ENCODE measurements around the gene CST8. TPM values are rescaled to one million over a fixed set of nuclear protein-coding genes. Genes with fewer than 3 reads are reported as not detected.

CST8 gene
- total RNA-seq, 1 donor from 2014 or later, result not detected

DNA sequence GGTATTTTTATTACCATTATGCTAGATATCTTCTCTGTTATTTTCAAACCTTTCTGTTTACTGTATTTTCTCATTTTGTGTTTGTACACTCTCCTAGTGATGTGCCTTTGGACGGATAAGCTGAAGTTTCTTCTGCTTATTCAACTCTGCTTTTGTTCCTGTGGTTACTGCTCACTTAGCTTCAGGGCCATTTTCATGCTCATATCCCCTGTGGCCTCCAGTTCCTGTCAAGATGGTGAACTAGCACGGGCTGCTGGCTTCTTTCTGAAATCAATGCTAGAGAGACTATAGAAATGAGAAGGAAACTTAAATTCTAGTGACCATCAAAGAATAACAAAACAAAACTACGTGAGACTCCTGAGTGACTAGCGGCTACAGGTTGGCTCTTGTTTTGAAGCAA lies 6.8 kb upstream of the CST8 start:
- Mint-ChIP-seq H3K4me3 (ENCODE audit: unreplicated experiment) (no peak overlapping the region), H3K9me3 (ENCODE audit: unreplicated experiment) (peaks cover 2% of the 10 kb centered on the region), H3K27me3 (ENCODE audit: unreplicated experiment) (peaks cover 1% of the 10 kb centered on the region), H3K27ac (ENCODE audit: unreplicated experiment) (no peak overlapping the region), H3K4me1 (ENCODE audit: low read depth, unreplicated experiment) (no peaks in the 10 kb centered on the region), H3K36me3 (ENCODE audit: unreplicated experiment) (peaks cover 5% of the 10 kb centered on the region)
- DNase-seq, result no peak
- TF ChIP-seq, protein P1, sequence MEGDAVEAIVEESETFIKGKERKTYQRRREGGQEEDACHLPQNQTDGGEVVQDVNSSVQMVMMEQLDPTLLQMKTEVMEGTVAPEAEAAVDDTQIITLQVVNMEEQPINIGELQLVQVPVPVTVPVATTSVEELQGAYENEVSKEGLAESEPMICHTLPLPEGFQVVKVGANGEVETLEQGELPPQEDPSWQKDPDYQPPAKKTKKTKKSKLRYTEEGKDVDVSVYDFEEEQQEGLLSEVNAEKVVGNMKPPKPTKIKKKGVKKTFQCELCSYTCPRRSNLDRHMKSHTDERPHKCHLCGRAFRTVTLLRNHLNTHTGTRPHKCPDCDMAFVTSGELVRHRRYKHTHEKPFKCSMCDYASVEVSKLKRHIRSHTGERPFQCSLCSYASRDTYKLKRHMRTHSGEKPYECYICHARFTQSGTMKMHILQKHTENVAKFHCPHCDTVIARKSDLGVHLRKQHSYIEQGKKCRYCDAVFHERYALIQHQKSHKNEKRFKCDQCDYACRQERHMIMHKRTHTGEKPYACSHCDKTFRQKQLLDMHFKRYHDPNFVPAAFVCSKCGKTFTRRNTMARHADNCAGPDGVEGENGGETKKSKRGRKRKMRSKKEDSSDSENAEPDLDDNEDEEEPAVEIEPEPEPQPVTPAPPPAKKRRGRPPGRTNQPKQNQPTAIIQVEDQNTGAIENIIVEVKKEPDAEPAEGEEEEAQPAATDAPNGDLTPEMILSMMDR (IDR thresholded peaks at IDR 0.05; ENCODE audit: partially characterized antibody, unreplicated experiment), result no peak

DNA sequence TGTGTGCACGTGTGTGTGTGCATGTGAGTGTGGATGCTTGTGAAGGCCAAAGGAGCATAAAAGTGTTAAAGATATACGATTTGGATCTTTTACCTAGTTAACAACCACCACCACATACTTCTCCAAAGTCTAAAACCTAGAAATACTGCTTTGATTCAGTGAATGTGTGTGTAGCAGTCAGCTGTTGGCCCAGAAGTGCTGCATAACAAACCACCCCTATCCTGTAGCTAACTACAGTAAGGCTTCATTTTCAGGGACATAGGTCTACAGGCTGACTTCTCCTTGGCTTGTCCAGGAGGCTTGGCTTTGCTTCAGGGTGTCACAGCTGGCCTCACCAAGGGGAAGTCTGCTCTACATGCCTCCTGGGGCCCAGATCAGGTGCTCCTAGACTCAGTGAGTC lies 2.4 kb upstream of the CST8 start:
- no peak overlapping the region for H3K4me3 Mint-ChIP-seq (ENCODE audit: unreplicated experiment)
- TF ChIP-seq, protein P1 (IDR thresholded peaks at IDR 0.05; ENCODE audit: partially characterized antibody, unreplicated experiment), result no peak
- H3K27ac Mint-ChIP-seq (ENCODE audit: unreplicated experiment), result no peak overlapping the region
- no peaks in the 10 kb centered on the region for H3K36me3 Mint-ChIP-seq (ENCODE audit: unreplicated experiment)
- H3K9me3 Mint-ChIP-seq (ENCODE audit: unreplicated experiment), result no peaks in the 10 kb centered on the region
- H3K4me1 Mint-ChIP-seq (ENCODE audit: low read depth, unreplicated experiment), result no peaks in the 10 kb centered on the region
- peaks cover 1% of the 10 kb centered on the region for H3K27me3 Mint-ChIP-seq (ENCODE audit: unreplicated experiment)
- DNase-seq, result no peak

DNA sequence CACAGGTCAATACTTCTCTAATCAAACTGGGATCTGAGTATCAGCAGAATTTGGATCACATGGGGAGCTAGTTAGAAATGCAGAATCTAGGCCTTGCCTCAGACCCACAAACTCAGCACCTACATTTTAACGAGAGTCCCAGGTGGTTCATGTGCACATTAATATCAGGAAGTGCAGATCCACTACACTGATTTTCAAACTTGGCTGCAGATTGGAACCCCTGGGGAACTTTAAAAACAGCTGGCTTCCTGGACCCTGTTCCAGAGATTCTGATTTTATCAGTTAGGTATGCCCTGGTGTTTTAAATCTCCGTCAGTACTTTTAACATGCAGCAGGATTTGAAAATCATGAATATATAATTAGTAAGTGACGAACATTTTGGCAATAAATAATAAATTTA lies 1.9 kb upstream of the CST8 start:
- TF ChIP-seq, protein P1 (IDR thresholded peaks at IDR 0.05; ENCODE audit: partially characterized antibody, unreplicated experiment), result no peak
- DNase-seq, result no peak
- Mint-ChIP-seq H3K27me3 (ENCODE audit: unreplicated experiment) (peaks cover 1% of the 10 kb centered on the region), H3K4me3 (ENCODE audit: unreplicated experiment) (no peak overlapping the region), H3K36me3 (ENCODE audit: unreplicated experiment) (no peaks in the 10 kb centered on the region), H3K27ac (ENCODE audit: unreplicated experiment) (no peak overlapping the region), H3K4me1 (ENCODE audit: low read depth, unreplicated experiment) (no peaks in the 10 kb centered on the region), H3K9me3 (ENCODE audit: unreplicated experiment) (no peaks in the 10 kb centered on the region)

DNA sequence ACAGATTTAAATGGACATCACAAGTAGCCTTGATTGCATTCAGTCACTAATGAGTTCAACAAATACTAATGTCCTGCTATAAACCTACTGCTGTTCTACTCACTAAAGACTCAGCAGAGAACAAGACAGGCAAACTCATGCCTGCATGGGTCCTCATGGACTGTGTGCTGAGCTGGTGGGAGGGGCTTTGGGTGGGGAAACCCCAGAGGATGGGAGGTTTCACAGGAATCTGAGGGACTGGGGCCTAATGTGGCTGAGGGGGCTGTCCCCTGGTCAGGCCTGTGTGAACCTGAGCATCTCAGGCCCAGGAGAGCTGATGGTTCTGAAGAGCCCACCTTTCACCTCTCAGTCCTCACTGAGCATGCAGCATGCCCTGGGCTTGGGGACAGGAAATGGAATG lies 1.4 kb downstream of the CST8 start:
- H3K27me3 Mint-ChIP-seq (ENCODE audit: unreplicated experiment), result peaks cover 1% of the 10 kb centered on the region
- peaks cover 2% of the 10 kb centered on the region for H3K9me3 Mint-ChIP-seq (ENCODE audit: unreplicated experiment)
- H3K4me3 Mint-ChIP-seq (ENCODE audit: unreplicated experiment), result no peak overlapping the region
- no peak overlapping the region for H3K27ac Mint-ChIP-seq (ENCODE audit: unreplicated experiment)
- H3K36me3 Mint-ChIP-seq (ENCODE audit: unreplicated experiment), result no peaks in the 10 kb centered on the region
- TF ChIP-seq, protein P1 (IDR thresholded peaks at IDR 0.05; ENCODE audit: partially characterized antibody, unreplicated experiment), result no peak
- H3K4me1 Mint-ChIP-seq (ENCODE audit: low read depth, unreplicated experiment), result no peaks in the 10 kb centered on the region
- DNase-seq, result no peak

DNA sequence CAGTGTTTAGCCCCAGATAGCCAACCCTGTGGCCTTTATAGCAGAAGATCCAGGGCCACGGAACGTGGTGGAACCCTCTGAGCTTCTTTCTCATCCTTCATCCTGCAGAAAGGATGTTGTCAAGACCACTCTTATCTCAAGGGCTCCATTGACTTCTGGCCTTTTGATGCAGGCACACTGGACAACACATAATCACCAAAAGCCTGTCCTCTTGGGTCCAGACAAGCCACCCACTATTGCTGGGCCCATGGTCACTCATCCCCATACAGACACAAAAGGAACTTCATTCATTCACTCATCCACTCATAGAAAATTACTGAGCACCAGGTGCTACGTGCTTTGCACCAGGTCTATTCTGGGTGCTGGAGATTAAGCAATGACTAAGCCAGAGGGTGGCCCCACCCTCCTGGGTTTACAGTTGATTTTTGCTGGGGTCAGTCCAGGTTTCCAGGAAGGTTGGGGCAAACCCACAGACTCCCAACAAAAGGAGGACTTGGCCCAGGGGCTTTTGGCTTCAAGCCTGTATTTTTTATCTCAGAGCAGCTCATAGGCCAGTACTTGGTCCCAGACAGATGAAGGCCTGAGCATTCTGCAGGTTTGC lies 2.4 kb downstream of the CST8 start:
- TF ChIP-seq, protein P1 (IDR thresholded peaks at IDR 0.05; ENCODE audit: partially characterized antibody, unreplicated experiment), result no peak
- no peak overlapping the region for H3K4me3 Mint-ChIP-seq (ENCODE audit: unreplicated experiment)
- H3K27ac Mint-ChIP-seq (ENCODE audit: unreplicated experiment), result no peak overlapping the region
- peaks cover 2% of the 10 kb centered on the region for H3K9me3 Mint-ChIP-seq (ENCODE audit: unreplicated experiment)
- H3K27me3 Mint-ChIP-seq (ENCODE audit: unreplicated experiment), result peaks cover 1% of the 10 kb centered on the region
- no peaks in the 10 kb centered on the region for H3K36me3 Mint-ChIP-seq (ENCODE audit: unreplicated experiment)
- no peaks in the 10 kb centered on the region for H3K4me1 Mint-ChIP-seq (ENCODE audit: low read depth, unreplicated experiment)
- no peak for DNase-seq
